SH-SY5Y (cell line): ENCODE results near the gene TSC22D1.
A peak's percentile ranks its signal among the peaks of the same experiment; 100 is the strongest.

Experiments
- GATA2 ChIP-seq: IDR thresholded peaks from 2 replicates; pipeline ENCODE4 v1.6.1; 2011; ENCODE audit warnings: mild to moderate bottlenecking, low read depth, low read length
- GATA3 ChIP-seq: IDR thresholded peaks from 2 replicates; pipeline ENCODE4 v1.6.1; 2011; ENCODE audit warnings: low read depth, mild to moderate bottlenecking, low read length, moderate library complexity

TSC22D1 gene

GRCh38 chr13:44487989-44488388, 88.1 kb downstream of the TSC22D1 start:
- no peak for TF ChIP-seq GATA3
- TF ChIP-seq GATA2, result no peak

GRCh38 chr13:44484562-44485138, 91.5 kb downstream of the TSC22D1 start:
- TF ChIP-seq GATA3 (no peak), GATA2 (no peak)

- TF ChIP-seq GATA2, result no peak
- TF ChIP-seq GATA3, result no peak
These were observed 101.8 kb downstream of the TSC22D1 start for GRCh38 chr13:44474122-44474910.

GRCh38 chr13:44471686-44472085, 104.4 kb downstream of the TSC22D1 start:
- TF ChIP-seq GATA2 (no peak), GATA3 (no peak)

- TF ChIP-seq GATA3 (peak; percentile 19; the same call in 1 of the 2 replicates), GATA2 (no peak)
These were observed 105.2 kb downstream of the TSC22D1 start for GRCh38 chr13:44470638-44471562.

- TF ChIP-seq GATA2 (peak; percentile 37; the same call in 1 of the 2 replicates), GATA3 (no peak)
These were observed 107.3 kb downstream of the TSC22D1 start for GRCh38 chr13:44468874-44469273.

- TF ChIP-seq GATA2, result no peak
- TF ChIP-seq GATA3, result no peak
These were observed 110.8 kb downstream of the TSC22D1 start for GRCh38 chr13:44465318-44465717.

- TF ChIP-seq GATA2 (no peak), GATA3 (no peak)
These were observed 111.7 kb downstream of the TSC22D1 start for GRCh38 chr13:44464471-44464870.

- TF ChIP-seq GATA3, result no peak
- TF ChIP-seq GATA2, result no peak
These were observed 112.4 kb downstream of the TSC22D1 start for GRCh38 chr13:44463759-44464158.

- TF ChIP-seq GATA3 (no peak), GATA2 (no peak)
These were observed 116.5 kb downstream of the TSC22D1 start for GRCh38 chr13:44459674-44460073.

GRCh38 chr13:44458313-44458975, 117.7 kb downstream of the TSC22D1 start:
- no peak for TF ChIP-seq GATA3

- no peak for TF ChIP-seq GATA3
- TF ChIP-seq GATA2, result no peak
These were observed 120.4 kb downstream of the TSC22D1 start for GRCh38 chr13:44455769-44456168.

GRCh38 chr13:44453881-44454280, 122.2 kb downstream of the TSC22D1 start:
- no peak for TF ChIP-seq GATA2
- TF ChIP-seq GATA3, result no peak

- TF ChIP-seq GATA3, result no peak
- no peak for TF ChIP-seq GATA2
These were observed 123.1 kb downstream of the TSC22D1 start for GRCh38 chr13:44453069-44453468.

GRCh38 chr13:44452418-44452817, 123.7 kb downstream of the TSC22D1 start:
- no peak for TF ChIP-seq GATA2
- no peak for TF ChIP-seq GATA3
